Activated CD4-positive, CD25-positive, alpha-beta regulatory T cell treated with anti-CD3 and anti-CD28 coated beads, Interleukin-2, amount 50 U/mL, for 72 hours (primary cell): ENCODE data around the gene CHST13.

ENCODE experiments used
- DNase-seq: peaks from one replicate; pipeline ENCODE4 v3.0.0; 2021

The CHST13 gene

DNA sequence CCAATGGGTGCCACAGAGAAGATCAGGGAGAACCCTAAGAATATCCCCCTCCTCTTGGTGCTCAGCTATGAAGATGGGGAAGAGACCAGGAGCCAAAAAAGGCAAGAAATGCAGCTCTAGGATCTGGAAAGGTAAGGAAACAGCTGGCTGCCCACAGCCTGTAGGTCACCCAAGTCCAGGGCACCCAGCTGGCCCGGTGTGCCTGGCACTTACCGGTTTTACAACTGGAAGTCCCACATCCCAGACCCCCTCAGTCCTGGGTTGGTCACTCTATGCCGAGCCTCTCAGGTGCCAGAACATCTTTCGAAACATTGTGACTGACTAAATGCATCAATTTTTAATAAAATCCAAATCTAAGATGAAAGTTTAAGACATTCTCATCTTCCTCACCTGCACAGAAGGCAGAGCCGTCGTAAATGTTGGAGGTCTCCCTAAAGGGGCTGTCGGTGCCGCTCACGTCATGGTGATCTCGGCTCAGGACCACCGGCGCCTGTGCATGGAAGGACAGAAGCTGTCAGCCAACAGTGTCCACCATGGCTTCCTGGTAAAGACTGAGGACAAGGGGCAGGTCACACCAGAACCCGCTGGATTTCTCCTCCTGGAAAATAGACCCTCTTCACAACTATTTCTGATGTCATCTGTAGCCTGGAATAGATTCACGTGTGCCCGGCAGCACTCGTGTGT is 34.9 kb upstream of the CHST13 start:
- DNase-seq, result no peak

DNA sequence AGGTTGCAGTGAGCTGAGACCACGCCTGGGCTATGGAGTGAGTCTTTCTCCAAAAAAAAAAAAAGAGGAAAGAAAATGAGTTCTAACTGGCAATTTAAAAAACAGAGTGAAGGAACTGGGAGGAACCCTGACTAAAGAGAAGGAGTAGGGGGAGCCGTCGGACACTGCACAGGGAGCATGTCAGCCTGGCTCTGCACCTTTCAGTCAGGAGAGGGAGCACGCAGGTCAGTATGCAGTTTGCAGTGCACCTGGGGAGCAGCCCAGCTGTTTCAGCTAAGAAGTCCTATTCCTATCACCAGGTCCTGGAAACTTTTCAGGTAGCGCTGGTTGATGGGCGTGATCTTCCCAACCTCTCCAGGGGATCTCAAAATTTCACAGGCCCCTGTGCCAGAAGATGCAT is 33.3 kb upstream of the CHST13 start:
- DNase-seq, result no peak

DNA sequence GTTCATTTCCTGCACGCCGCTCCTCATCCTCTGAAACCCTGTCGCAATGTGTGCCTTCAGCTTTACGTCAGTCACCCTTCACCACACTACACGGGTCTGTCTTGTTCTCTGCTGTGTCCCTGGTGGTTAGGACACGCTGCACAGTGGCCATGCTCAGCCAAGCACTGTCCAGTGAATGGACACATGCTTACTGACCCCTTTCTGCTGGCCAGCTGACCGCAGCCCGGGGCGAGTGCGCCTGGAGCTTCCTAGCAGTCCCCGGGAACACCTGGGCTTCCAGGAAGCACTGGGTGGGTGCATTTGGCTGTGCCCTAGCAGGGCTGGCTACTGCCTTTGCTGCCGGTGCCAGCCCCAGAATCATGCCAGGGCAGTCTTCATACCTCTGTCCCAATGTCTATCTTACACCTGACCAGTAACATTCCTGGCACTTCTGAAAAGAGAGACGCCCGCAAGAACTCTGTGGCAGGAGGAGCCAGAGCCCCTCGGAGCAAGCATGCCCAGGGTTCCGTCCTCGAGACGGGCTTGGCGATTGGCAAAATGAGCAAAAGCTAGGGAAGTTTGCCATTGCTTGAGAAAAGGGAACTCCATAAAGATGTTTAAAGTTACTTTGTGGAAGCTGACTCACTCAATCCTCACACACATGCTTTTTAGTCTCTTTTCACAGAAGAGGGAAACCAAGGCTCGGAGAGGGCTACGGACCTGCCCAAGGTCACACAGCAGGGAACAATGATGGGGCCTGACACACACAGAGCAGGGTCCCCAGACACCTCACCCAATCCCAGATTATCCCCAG is 32.5 kb upstream of the CHST13 start:
- DNase-seq, result no peak

DNA sequence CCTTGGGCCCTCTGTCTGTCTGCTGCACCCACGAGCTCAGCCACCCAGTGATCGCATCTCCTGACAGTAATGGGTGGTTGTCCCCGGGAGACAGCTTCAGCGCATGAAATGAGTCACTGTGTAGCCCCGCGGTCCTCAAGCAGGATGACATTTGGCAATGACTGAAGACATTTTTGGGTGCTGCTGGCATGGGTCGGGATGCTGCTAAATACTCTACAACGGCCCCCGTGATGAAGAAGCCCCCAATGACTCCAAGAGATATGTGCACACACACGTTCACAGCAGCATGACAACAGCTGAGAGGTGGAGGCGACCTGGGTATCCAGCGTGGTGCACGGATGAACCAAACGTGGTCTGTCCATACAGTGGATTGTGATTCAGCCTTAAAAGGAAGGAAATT is 30.9 kb upstream of the CHST13 start:
- DNase-seq, result no peak

DNA sequence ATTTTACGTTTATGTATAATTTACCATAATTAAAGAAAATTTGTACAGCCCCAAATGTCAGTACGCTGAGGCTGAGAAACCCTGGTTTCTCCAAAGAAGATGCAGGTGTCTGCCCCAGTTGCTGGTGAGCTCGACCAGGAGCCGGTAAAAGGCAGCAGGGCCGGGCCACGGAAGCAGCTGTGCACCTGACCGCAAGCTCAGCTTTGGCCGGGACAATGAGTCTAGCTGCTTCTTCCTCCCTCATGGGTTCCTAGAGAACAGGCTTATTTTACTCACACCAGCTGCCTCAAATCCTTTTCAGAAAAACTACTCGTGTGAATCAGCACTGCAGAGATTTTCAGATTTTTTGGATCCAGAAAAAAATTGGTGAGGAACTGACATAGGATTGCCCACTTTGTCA is 30.2 kb upstream of the CHST13 start:
- no peak for DNase-seq

DNA sequence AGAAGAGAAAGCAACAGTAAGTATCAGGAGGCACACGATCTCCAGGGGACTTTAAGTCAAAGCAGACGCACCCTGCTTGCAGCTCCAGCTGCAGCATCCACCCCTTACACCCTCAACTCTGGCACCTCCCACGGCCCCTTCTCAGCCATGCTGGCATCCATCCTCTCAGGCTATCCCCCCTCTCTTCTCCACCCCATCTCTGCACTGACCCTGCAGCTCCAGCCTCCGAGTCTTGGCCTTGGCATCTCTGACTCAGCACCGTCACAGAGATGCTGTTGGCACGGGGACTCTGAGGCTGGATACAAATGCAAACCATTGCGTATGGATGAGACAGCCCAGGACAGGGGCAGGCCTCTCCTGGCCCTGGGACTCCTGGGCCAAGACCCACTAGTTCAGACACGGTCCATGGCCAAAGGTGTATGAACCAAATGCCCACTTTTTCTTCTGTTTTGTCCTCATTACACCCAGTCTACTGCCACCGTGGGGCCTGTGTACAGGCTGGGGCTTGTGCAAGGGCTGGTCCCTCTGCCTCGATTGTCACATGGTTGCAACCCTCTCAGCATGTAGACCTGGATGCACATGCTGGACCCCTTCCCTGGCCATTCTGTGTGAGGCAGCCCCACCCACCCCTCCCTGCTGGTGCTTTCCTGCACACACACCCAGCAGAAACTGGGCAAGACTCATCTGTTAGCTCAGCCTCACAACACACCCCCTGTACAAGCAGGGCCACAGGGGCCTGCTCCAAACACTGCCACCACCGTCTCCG is 29.6 kb upstream of the CHST13 start:
- DNase-seq, result no peak

DNA sequence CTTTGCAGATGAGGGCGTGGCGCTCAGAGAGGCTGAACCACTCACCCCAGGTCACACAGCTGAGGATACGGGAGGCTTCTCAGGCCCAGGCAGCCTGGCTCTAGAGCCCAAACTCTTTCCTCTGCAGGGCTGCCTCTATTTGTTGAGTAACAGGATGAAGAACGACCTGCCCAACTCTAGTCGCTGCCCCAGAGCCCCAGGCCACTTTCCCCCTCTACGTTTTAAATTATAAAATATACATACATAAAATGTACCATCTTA is 29.1 kb upstream of the CHST13 start:
- no peak for DNase-seq

DNA sequence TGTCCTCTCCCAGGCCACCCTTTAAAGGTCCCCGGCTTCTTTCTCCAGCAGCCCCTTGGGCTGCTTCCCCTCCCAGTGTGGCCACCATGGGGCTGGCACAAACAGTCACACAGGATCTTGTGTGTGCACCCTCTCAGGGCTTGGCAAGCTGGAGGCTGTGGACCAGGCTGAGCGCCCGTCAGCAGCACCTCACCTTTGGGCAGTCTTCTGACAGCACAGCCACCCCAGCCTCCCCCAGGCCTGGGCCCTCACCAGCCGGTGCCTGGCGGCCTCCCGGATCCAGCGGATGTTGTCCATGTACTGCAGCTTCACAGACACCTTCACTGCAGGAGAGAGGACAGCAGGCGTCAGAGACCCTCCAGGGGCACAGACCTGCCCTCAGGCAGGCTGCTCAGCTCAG is 28.2 kb upstream of the CHST13 start:
- DNase-seq, result no peak

DNA sequence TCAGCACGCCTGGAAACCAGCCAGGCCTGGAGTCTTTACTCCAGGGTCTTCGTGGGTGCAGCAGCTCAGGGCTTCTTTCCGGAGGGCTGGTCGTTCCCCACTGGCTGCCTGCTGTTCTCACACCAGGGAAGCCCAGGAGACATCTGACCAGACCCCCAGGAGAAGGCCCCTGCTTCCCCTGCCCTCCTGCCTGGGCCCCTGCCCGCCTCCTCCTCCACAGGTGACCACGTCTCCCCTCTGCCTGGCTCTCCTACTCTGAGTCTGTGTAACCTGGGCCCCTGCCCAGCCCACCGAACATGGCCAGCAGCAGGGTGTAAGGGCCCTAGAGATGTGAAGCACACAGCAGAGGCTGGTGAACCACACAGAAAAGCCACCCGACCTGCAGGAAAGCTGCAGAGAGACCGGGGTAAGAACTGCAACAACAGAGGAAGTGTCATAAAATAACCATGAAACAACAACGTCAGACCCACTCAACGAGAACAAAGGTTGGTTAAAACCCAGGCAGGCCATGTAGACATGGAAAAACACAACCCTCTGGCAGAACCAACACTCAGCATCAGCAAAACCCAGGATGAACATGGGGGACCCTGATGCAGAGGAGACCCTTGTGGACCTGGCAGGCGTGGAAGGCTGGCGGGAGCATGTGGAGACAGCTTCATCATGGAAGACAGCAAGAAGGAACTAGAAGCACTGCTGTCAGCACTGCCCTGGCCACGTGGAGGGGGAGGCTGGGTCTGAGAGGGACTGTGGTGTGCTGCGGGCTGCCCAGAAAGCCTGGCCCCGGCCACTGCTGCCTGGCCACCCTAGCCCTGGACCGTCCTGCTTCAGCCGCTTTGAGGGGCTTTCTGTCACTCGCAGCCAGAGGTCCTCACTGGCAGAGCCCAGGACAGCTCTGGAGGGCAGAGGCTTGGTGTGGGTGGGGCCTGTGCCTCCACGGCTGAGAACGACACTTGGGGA is 26.8 kb upstream of the CHST13 start:
- no peak for DNase-seq

DNA sequence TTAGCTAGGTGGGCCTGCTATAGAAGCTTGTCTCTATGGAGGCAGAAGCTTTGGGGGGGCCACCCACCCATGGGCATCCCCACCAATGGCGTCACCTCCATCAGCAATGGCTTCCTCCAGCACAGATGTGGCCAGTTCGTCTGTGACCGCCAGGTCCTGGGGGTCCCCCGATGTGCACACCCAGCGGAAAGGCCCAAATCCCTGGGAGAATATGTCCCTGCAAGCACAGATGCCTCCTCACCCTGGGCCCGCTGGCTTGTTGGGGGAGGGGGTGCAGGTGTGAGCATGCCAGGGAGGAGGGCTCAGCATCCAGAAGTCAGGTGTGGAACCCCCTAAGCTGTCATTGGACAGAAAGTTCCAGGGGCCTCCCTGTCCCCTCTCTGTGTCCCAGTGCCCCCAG is 26.0 kb upstream of the CHST13 start:
- DNase-seq, result no peak

DNA sequence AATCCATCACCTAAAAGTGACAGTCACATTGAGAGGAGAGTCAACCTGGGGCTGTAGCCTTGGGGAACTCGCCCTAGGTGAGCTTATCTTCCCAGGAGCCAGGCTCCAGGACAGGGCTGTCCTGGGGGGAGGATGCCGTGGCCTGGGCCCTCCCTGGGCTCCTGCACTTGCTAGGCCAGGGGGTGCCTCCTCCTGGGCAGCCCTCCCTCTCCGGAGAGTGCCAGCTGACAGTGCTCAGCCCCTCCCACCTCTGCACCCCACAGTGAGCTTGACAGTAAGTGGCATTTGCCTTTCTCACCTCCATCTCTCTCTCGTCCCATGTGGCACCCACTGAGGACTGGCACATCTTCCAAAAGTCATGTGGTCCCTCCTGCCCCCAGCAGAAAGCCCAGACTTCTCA is 25.5 kb upstream of the CHST13 start:
- DNase-seq, result no peak

DNA sequence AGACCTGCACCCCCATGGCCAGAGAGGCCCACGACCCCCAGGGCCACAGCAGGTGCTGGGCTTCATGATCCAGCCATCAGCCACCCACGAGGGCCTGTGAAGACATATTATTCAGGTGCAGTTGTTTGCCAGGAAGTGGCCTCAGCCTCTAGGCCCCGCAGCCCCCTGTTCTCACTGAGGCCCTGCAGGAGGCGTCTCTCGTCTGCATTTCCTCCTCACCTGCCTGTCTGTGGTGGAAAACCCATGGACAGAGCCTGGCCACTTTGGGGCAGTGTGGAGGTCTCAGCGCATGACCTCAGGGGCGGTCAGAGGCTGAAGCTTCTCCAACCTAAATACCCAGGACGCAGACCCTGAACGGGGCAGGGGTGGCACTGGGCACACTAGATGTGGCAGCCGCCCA is 25.0 kb upstream of the CHST13 start:
- DNase-seq, result no peak

DNA sequence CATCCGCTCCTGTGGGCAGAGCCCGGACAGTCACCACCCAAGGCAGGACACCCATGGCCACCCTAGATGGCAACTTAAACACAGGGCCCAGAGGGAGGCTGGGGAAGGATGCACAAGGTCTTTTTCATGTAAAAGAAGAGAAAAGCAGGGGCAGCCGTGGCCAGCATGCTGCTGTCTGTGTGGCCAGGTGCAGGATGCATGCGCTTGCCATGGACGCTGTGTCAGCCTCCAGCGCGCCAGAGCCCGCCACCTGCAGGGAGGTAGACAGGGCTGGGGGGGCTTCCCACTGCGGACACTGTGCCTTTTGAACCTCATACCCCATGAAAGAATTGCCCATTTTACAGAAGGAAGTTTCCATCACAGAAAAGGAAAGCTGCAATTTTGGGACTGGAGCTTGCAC is 24.6 kb upstream of the CHST13 start:
- DNase-seq, result no peak

DNA sequence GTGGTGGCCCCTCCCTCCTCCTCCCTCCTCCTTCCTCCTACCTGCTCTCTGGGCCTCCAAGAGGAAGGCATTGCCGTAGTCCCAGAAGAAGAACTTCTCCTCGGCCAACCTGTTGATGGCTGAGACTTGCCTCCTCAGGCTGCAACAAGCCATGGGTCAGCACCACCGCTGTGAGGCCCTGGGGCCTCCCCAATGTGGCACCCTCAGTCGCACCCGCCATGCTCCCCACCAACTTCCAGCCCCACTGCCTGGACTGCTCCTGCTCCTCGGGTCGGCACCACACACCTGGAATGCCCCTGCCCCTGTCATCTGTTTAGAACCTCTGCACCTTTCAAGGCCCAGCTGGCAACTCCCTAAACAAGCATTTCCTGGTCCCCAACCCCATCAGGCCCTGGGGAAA is 23.9 kb upstream of the CHST13 start:
- DNase-seq, result no peak

DNA sequence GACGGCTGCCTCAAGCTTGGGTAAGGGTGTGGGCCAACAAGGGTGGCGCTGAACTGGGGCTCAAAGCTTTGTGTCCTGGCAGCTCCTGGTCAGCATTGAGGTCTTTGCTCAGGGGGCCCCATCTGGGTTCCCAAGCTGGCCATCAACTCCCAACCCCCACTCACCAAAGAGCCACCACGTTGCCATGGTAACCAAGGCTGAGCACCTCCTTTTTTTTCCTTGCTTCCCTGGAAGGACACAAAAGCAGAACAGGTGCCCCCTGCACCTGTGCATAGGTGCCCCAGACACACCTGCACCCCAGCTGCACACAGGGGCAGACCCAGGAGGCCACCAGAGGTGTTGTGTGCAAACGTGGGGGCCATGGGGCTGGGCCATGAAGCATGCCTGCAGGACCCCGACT is 22.9 kb upstream of the CHST13 start:
- no peak for DNase-seq

DNA sequence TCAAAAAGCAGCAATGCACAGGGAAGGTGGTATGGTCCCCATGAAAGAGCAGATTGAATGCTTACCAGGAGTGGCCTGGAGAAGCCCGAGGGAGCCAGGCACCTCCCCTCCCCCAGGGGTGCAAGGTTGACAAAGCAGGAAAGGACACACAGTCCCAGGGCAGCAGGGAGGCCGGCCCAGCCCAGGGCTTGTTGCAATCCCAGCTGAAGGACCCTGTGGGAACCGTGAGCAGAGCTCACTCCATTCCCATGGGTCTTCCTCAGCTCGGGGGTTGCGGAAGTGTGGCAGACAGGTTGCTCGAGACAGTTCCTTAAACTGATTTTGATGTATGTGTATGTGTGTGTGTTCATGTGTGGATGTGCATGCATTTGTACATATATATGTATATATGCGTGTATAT is 22.2 kb upstream of the CHST13 start:
- no peak for DNase-seq

DNA sequence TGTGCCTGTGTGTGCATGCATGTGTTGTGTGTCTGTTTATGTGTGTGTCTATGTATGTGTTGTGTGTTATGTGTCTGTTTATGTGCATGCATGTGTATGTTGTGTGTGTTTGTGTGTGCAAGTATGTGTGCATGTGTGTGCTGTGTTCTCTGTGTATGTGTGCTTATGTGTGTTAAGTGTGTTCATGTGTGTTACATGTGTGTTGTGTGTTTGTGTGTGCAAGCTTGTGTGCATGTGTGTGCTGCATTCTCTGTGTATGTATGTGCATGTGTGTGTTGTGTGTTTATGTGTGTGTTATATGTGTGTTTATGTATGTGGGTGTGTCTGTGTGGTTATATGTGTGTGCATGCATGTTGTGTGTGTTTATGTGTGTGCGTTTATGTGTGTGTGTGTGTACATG is 21.3 kb upstream of the CHST13 start:
- DNase-seq, result no peak

DNA sequence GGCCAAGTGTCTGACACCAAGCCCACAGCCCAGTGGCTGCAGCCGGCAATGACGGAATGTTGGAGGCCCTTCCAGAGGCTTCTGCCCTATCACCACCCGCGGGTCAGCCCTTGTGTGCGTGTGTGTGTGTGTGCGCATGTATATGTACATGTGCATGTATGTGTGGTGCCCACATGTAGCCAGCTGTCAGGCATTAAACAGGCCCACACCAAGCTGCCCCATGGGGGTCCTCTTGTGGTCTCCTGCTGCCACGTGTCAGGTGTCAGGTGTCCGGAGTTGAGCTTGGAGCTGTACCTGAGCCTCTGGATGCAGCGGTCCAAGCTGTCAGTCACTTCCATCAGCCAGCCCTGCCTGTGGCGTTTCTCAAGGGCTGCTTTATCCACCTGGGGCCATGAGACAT is 20.3 kb upstream of the CHST13 start:
- DNase-seq, result no peak

DNA sequence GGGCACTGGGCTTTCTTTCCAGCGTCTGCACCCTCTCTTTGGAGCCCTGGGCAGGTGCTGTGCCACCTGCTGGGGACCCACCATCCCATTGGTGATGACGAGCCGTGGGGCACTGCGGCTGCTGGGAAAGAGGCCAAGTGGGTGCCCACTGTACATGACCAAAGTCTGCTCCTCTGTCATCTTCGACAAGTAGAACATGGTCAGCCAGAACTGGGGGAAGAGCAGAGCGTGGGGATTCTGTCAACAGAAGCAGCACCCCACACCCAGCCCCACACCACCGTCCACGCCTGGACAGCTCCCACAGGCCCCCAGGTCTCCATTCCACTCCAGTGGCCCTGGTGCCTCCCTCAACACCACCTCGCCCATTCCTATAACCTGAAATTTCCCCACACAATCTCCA is 16.1 kb upstream of the CHST13 start:
- no peak for DNase-seq

DNA sequence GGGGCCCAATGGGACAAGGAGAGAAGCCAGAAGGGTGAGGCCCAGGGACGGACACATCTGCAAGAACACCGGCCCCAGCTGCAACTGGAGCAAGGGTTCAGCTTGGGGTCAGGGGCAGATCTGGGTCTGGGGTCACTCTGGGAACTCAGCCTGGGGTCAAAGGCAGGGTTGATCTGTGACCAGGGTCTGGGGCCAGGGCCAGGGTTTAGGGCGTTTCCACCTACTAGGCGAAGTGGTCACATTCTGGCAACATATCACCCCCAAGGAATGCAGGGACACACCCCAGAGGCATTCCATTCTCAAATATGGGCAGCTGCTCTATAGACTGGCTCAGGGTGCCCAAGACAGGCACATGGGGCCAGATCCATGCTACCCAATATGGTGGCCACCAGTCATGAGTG is 15.4 kb upstream of the CHST13 start:
- no peak for DNase-seq

DNA sequence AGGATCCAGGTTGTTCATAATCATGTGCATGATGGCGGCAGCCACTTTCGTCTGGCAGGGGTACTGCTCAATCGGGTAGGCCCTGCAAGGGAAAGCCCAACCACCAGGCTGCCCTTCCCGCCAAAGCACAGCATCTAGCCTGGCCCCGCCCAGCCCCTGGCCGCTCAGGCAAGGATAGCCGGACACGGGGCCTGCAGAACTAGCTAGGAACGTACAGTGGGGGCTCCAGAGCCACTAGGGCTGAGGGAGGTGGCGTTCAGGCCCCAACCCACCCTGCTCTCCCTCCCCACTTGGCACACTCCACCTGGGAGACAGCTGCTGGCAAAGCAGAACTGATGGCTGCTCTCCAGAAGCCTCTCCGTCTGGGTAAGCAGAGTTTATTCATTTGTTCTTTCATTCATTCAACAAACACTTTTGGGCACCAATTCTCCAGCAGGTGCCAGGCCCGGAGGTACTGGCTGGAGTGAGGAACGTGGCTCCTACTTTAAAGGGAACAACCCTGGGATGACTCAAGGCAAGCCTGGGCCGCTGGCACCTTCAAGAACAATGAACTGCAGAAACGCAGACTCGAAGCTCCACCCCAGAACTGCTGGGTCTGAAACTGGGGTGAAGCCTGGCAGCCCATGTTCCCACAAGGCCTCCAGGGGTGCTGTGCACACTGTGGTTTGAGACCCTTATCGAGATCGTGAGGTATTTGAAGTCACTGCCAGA is 14.2 kb upstream of the CHST13 start:
- DNase-seq, result no peak

DNA sequence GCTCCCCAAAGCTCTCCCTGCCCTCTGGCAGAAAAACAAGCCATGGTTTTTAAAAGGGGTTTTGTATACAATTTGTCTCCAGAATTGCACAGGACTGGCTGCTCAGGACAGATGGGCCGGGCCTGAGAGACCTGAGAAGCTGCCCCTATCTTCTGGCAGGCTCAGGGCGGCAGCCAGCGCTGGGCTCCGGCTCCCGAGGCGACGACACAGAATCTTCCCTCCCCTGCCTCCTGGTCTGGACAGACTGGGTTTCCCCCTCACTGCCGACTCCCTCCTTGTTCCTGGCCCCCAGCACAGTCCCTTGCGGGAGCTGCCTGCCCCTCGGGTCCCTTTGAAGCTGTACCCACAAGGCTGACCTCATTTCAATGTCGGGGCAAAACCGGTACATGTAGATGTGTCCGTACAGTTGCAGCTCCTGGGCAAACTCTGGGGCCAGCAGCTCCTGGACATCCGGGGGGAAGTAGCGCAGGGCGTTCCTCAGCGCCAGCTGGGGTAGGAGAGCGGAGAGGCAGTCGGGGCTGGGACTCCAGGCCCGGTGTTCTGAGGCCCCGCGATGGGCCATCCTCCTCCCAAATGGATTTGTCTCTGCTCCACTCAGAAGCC is 13.5 kb upstream of the CHST13 start:
- no peak for DNase-seq
